ENCODE results near the gene SLC22A2.
"Not testable (repeated sequence)": the region's sequence is repeated elsewhere in the genome, so short reads cannot be mapped to it uniquely, and the experiment has no call there.

SLC22A2 gene

GRCh38 chr6:160258346-160259142 lies at the start of gene SLC22A2:
Gene SLC22A2, minus strand, starts transcription at chr6:160258821. Its CDS starts 64 bp downstream, at chr6:160258757.
- no peak for TF ChIP-seq CTCF (IDR thresholded peaks at IDR 0.05; ENCODE audit: low read depth, low read length, missing control alignments)

GRCh38 chr6:160305926-160306713 lies 47.5 kb upstream of the SLC22A2 start:
- no peak for TF ChIP-seq CTCF (IDR thresholded peaks at IDR 0.05; ENCODE audit: low read depth, low read length, missing control alignments)
- H3K4me3 ChIP-seq (ENCODE audit: low read depth, low read length) = no peak overlapping the region
- DNase-seq (ENCODE audit: low read depth) = no peak
- in situ Hi-C loops (cut with HindIII; ENCODE audit: low sequenced_read_pairs) = no loop called here

More at GRCh38 chr6:160258346-160259142, at the start of gene SLC22A2:
- H3K4me3 ChIP-seq (ENCODE audit: low read depth, low read length) = no peak within 1 kb of the TSS
- no peak for DNase-seq (ENCODE audit: low read depth)
- in situ Hi-C loops (cut with HindIII; ENCODE audit: low sequenced_read_pairs) = no loop called here

GRCh38 chr6:160303806-160304205 lies 45.2 kb upstream of the SLC22A2 start:
- in situ Hi-C loops (cut with HindIII; ENCODE audit: low sequenced_read_pairs) = no loop called here
- H3K4me3 ChIP-seq (ENCODE audit: low read depth, low read length) = no peak overlapping the region
- no peak for DNase-seq (ENCODE audit: low read depth)
- TF ChIP-seq CTCF (IDR thresholded peaks at IDR 0.05; ENCODE audit: low read depth, low read length, missing control alignments) = no peak

- in situ Hi-C loops (cut with HindIII; ENCODE audit: low sequenced_read_pairs); H3K4me3 ChIP-seq (ENCODE audit: low read depth, low read length); DNase-seq (ENCODE audit: low read depth): not testable (repeated sequence)
These were observed 43.9 kb upstream of the SLC22A2 start for GRCh38 chr6:160302431-160303082.

GRCh38 chr6:160301339-160301738 lies 42.7 kb upstream of the SLC22A2 start:
- H3K4me3 ChIP-seq (ENCODE audit: low read depth, low read length) = no peak overlapping the region
- no peak for TF ChIP-seq CTCF (IDR thresholded peaks at IDR 0.05; ENCODE audit: low read depth, low read length, missing control alignments)
- DNase-seq (ENCODE audit: low read depth) = no peak
- in situ Hi-C loops (cut with HindIII; ENCODE audit: low sequenced_read_pairs) = no loop called here

- H3K4me3 ChIP-seq (ENCODE audit: low read depth, low read length) = no peak overlapping the region
- in situ Hi-C loops (cut with HindIII; ENCODE audit: low sequenced_read_pairs) = no loop called here
- no peak for DNase-seq (ENCODE audit: low read depth)
- no peak for TF ChIP-seq CTCF (IDR thresholded peaks at IDR 0.05; ENCODE audit: low read depth, low read length, missing control alignments)
These were observed 41.6 kb upstream of the SLC22A2 start for GRCh38 chr6:160300076-160300695.
